CD4-positive, alpha-beta T cell treated with Interleukin-15 for 4 hours (primary cell): ENCODE results near the gene JAKMIP2.

ENCODE experiments used
- DNase-seq: peaks from one replicate; pipeline ENCODE4 v3.0.0-alpha.2; 2020; ENCODE audit warnings: low spot score

Gene JAKMIP2

GRCh38 chr5:147788023-147788422, 5.5 kb upstream of the JAKMIP2 start:
- no peak for DNase-seq

- DNase-seq, result no peak
Measured at GRCh38 chr5:147786142-147786541, 3.6 kb upstream of the JAKMIP2 start.

- no peak for DNase-seq
Measured at GRCh38 chr5:147784146-147784987, 1.8 kb upstream of the JAKMIP2 start.

GRCh38 chr5:147780924-147781573, 1.5 kb downstream of the JAKMIP2 start:
- DNase-seq, result no peak

- DNase-seq, result no peak
Measured at GRCh38 chr5:147779694-147780093, 2.8 kb downstream of the JAKMIP2 start.

- DNase-seq, result no peak
Measured at GRCh38 chr5:147776989-147777388, 5.5 kb downstream of the JAKMIP2 start.

GRCh38 chr5:147773587-147773986, 8.9 kb downstream of the JAKMIP2 start:
- DNase-seq, result no peak

GRCh38 chr5:147773139-147773538, 9.4 kb downstream of the JAKMIP2 start:
- no peak for DNase-seq

- DNase-seq, result no peak
Measured at GRCh38 chr5:147767048-147767447, 15.5 kb downstream of the JAKMIP2 start.

GRCh38 chr5:147763791-147764525, 18.6 kb downstream of the JAKMIP2 start:
- DNase-seq, result no peak

- no peak for DNase-seq
Measured at GRCh38 chr5:147760086-147760875, 22.2 kb downstream of the JAKMIP2 start.

- DNase-seq, result no peak
Measured at GRCh38 chr5:147759441-147759840, 23.1 kb downstream of the JAKMIP2 start.

- no peak for DNase-seq
Measured at GRCh38 chr5:147756566-147756965, 26.0 kb downstream of the JAKMIP2 start.

GRCh38 chr5:147754372-147755122, 28.0 kb downstream of the JAKMIP2 start:
- DNase-seq, result no peak

- DNase-seq, result no peak
Measured at GRCh38 chr5:147753765-147754164, 28.8 kb downstream of the JAKMIP2 start.

- DNase-seq, result no peak
Measured at GRCh38 chr5:147752666-147753290, 29.8 kb downstream of the JAKMIP2 start.

- DNase-seq, result no peak
Measured at GRCh38 chr5:147752033-147752432, 30.5 kb downstream of the JAKMIP2 start.

- DNase-seq, result no peak
Measured at GRCh38 chr5:147751156-147751830, 31.2 kb downstream of the JAKMIP2 start.

GRCh38 chr5:147750065-147750464, 32.5 kb downstream of the JAKMIP2 start:
- no peak for DNase-seq

GRCh38 chr5:147748590-147748989, 33.9 kb downstream of the JAKMIP2 start:
- no peak for DNase-seq
